HEK293 (cell line): ENCODE results near the gene HDHD5.

Source experiments
- ATF2 ChIP-seq: fragments of 450-650 bp; formaldehyde crosslinking; IDR thresholded peaks from 2 replicates; pipeline ENCODE4 v1.5.1; 2016; ENCODE audit warnings: missing biosample characterization, missing genetic modification characterization, low read depth
- EGR2 ChIP-seq: fragments of 450-650 bp; formaldehyde crosslinking; IDR thresholded peaks from 2 replicates; pipeline ENCODE4 v1.5.1; 2016; ENCODE audit warnings: low read depth, missing biosample characterization, missing genetic modification characterization
- GLIS1 ChIP-seq: fragments of 450-650 bp; formaldehyde crosslinking; IDR thresholded peaks from 2 replicates; pipeline ENCODE4 v1.5.1; 2016; ENCODE audit warnings: missing biosample characterization, missing genetic modification characterization
- GLIS2 ChIP-seq: fragments of 450-650 bp; formaldehyde crosslinking; IDR thresholded peaks from 2 replicates; pipeline ENCODE4 v1.5.1; 2016; ENCODE audit warnings: missing biosample characterization, missing genetic modification characterization
- HOXD13 ChIP-seq: sonication (generic); formaldehyde crosslinking; IDR thresholded peaks from 2 replicates; pipeline ENCODE4 v1.8.0; 2022; ENCODE audit warnings: missing genetic modification reagents, borderline replicate concordance
- IKZF3 ChIP-seq: fragments of 450-650 bp; IDR thresholded peaks from 2 replicates; pipeline ENCODE4 v1.5.0; 2018; ENCODE audit warnings: missing biosample characterization, mild to moderate bottlenecking, missing genetic modification characterization, moderate library complexity
- PRDM10 ChIP-seq: fragments of 450-650 bp; formaldehyde crosslinking; IDR thresholded peaks from 2 replicates; pipeline ENCODE4 v1.5.1; 2016; ENCODE audit warnings: missing biosample characterization, missing genetic modification characterization
- SCRT2 ChIP-seq: fragments of 450-650 bp; formaldehyde crosslinking; IDR thresholded peaks from 2 replicates; pipeline ENCODE4 v1.5.1; 2016; ENCODE audit warnings: missing biosample characterization, missing genetic modification characterization
- YY1 ChIP-seq: fragments of 450-650 bp; formaldehyde crosslinking; IDR thresholded peaks from 2 replicates; pipeline ENCODE4 v1.5.1; 2018; ENCODE audit warnings: missing biosample characterization, missing genetic modification characterization
- ZBTB20 ChIP-seq: fragments of 450-650 bp; formaldehyde crosslinking; IDR thresholded peaks from 2 replicates; pipeline ENCODE4 v1.5.1; 2016; ENCODE audit warnings: missing biosample characterization, missing genetic modification characterization
- ZBTB8A ChIP-seq: fragments of 450-650 bp; formaldehyde crosslinking; IDR thresholded peaks from 2 replicates; pipeline ENCODE4 v1.5.1; 2016; ENCODE audit warnings: missing biosample characterization, missing genetic modification characterization
- ZEB2 ChIP-seq: fragments of 450-650 bp; formaldehyde crosslinking; IDR thresholded peaks from 2 replicates; pipeline ENCODE4 v1.5.1; 2016; ENCODE audit warnings: missing biosample characterization, missing genetic modification characterization
- ZFP41 ChIP-seq: fragments of 450-650 bp; formaldehyde crosslinking; IDR thresholded peaks from 2 replicates; pipeline ENCODE4 v1.5.1; 2016; ENCODE audit warnings: missing biosample characterization, missing genetic modification characterization, borderline replicate concordance
- ZNF10 ChIP-seq: fragments of 450-650 bp; formaldehyde crosslinking; IDR thresholded peaks from 2 replicates; pipeline ENCODE4 v1.5.1; 2017; ENCODE audit warnings: missing biosample characterization, missing genetic modification characterization
- ZNF155 ChIP-seq: fragments of 450-650 bp; formaldehyde crosslinking; IDR thresholded peaks from 2 replicates; pipeline ENCODE4 v1.5.1; 2016; ENCODE audit warnings: missing biosample characterization, missing genetic modification characterization
- ZNF16 ChIP-seq: fragments of 450-650 bp; formaldehyde crosslinking; IDR thresholded peaks from 2 replicates; pipeline ENCODE4 v1.5.1; 2016; ENCODE audit warnings: low read depth, missing biosample characterization, missing genetic modification characterization
- ZNF23 ChIP-seq: fragments of 450-650 bp; formaldehyde crosslinking; IDR thresholded peaks from 2 replicates; pipeline ENCODE4 v1.5.1; 2016; ENCODE audit warnings: missing biosample characterization, missing genetic modification characterization, borderline replicate concordance
- ZNF239 ChIP-seq: fragments of 450-650 bp; formaldehyde crosslinking; IDR thresholded peaks from 2 replicates; pipeline ENCODE4 v1.5.1; 2016; ENCODE audit warnings: missing biosample characterization, missing genetic modification characterization
- ZNF311 ChIP-seq: fragments of 450-650 bp; formaldehyde crosslinking; IDR thresholded peaks from 2 replicates; pipeline ENCODE4 v1.5.1; 2017; ENCODE audit warnings: missing biosample characterization, missing genetic modification characterization, borderline replicate concordance
- ZNF624 ChIP-seq: fragments of 450-650 bp; formaldehyde crosslinking; IDR thresholded peaks from 2 replicates; pipeline ENCODE4 v1.5.1; 2017; ENCODE audit warnings: missing biosample characterization, missing genetic modification characterization
- ZNF658 ChIP-seq: fragments of 450-650 bp; formaldehyde crosslinking; IDR thresholded peaks from 2 replicates; pipeline ENCODE4; 2016; ENCODE audit warnings: missing biosample characterization, missing genetic modification characterization
- ZNF704 ChIP-seq: fragments of 450-650 bp; formaldehyde crosslinking; IDR thresholded peaks from 2 replicates; pipeline ENCODE4 v1.5.1; 2016; ENCODE audit warnings: missing biosample characterization, missing genetic modification characterization
- ZSCAN23 ChIP-seq: fragments of 450-650 bp; formaldehyde crosslinking; IDR thresholded peaks from 2 replicates; pipeline ENCODE4 v1.5.1; 2016; ENCODE audit warnings: missing biosample characterization, missing genetic modification characterization
- TF ChIP-seq, protein P1 (sequence below): fragments of 450-650 bp; formaldehyde crosslinking; IDR thresholded peaks from 2 replicates; pipeline ENCODE4 v1.5.1; 2016; ENCODE audit warnings: missing biosample characterization, missing genetic modification characterization
- TF ChIP-seq, protein P2 (sequence below): fragments of 450-650 bp; formaldehyde crosslinking; IDR thresholded peaks from 2 replicates; pipeline ENCODE4; 2016; ENCODE audit warnings: missing biosample characterization, missing genetic modification characterization

Gene HDHD5

DNA sequence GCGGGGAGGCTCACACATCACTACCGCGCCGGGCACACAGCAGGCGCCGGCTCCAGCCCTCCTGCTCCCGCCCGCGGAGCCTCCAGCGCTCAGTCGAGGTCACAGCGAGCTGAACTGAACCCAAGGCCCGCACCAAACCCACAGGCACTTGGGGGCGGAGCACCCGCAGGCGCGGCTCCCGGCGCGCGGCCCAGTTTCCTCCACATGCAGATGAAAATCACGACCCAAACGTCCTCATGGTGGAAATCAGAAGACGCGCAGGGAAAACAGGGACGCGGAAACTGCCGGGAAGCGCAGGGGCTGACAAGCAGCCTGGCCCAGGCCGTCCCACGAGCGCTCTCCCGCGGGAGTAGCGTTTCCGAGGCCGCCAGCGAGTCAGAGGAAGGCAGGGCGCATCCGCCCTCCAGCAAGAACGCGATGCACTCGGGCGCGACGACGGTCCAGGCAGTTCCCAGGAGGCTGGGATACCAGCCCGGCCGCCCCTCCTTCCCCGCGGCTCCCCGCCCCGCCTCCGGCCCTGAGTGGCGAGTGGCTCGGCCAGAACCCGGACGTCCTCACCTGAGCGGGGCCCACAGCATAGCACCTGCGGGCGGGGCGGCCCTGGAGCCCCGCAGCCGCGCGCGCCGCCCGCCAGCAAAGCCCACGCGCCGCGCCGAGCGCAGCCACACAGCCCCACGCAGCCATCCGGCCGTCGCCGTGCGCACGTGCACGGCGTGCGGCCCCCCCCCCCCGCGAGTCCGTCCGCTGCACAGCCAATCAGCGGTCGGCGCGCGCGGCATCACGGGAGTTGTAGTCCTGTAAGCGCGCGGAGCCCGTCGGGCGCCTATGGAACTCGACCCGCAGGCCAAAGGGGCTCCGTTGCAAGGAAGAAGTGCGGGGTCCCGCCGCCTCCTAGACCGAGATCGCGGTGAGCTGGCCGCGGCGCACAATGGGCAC lies at the start of gene HDHD5 (continued):
- peak; percentile 83 for TF ChIP-seq ZEB2 (tag by site-specific recombination)
- TF ChIP-seq ZBTB8A (tag by site-specific recombination) = peak; percentile 93
- peak; percentile 90 for TF ChIP-seq PRDM10
- TF ChIP-seq, protein P1, sequence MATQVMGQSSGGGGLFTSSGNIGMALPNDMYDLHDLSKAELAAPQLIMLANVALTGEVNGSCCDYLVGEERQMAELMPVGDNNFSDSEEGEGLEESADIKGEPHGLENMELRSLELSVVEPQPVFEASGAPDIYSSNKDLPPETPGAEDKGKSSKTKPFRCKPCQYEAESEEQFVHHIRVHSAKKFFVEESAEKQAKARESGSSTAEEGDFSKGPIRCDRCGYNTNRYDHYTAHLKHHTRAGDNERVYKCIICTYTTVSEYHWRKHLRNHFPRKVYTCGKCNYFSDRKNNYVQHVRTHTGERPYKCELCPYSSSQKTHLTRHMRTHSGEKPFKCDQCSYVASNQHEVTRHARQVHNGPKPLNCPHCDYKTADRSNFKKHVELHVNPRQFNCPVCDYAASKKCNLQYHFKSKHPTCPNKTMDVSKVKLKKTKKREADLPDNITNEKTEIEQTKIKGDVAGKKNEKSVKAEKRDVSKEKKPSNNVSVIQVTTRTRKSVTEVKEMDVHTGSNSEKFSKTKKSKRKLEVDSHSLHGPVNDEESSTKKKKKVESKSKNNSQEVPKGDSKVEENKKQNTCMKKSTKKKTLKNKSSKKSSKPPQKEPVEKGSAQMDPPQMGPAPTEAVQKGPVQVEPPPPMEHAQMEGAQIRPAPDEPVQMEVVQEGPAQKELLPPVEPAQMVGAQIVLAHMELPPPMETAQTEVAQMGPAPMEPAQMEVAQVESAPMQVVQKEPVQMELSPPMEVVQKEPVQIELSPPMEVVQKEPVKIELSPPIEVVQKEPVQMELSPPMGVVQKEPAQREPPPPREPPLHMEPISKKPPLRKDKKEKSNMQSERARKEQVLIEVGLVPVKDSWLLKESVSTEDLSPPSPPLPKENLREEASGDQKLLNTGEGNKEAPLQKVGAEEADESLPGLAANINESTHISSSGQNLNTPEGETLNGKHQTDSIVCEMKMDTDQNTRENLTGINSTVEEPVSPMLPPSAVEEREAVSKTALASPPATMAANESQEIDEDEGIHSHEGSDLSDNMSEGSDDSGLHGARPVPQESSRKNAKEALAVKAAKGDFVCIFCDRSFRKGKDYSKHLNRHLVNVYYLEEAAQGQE = no peak
- no peak for TF ChIP-seq ZSCAN23 (tag by site-specific recombination)
- peak; percentile 81; the same call in 1 of the 2 replicates for TF ChIP-seq ZBTB20 (tag by site-specific recombination)
- no peak for TF ChIP-seq ZNF155 (tag by site-specific recombination)
- no peak for TF ChIP-seq ATF2 (tag by site-specific recombination)
- TF ChIP-seq GLIS1 (tag by site-specific recombination) = peak; percentile 58
- no peak for TF ChIP-seq ZNF704 (tag by site-specific recombination)
- no peak for TF ChIP-seq ZNF239 (tag by site-specific recombination)
- TF ChIP-seq EGR2 (tag by site-specific recombination) = peak; percentile 41; the same call in 1 of the 2 replicates
- no peak for TF ChIP-seq ZNF658 (tag by site-specific recombination)
- no peak for TF ChIP-seq ZFP41
- TF ChIP-seq ZNF16 (tag by site-specific recombination) = no peak
- no peak for TF ChIP-seq ZNF23
- peak; percentile 41; the same call in 1 of the 2 replicates for TF ChIP-seq YY1
- peak; percentile 17; the same call in 1 of the 2 replicates for TF ChIP-seq ZNF10 (tag by site-specific recombination)
- TF ChIP-seq, protein P2, sequence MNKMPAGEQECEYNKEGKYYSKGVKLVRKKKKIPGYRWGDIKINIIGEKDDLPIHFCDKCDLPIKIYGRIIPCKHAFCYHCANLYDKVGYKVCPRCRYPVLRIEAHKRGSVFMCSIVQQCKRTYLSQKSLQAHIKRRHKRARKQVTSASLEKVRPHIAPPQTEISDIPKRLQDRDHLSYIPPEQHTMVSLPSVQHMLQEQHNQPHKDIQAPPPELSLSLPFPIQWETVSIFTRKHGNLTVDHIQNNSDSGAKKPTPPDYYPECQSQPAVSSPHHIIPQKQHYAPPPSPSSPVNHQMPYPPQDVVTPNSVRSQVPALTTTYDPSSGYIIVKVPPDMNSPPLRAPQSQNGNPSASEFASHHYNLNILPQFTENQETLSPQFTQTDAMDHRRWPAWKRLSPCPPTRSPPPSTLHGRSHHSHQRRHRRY (tag by site-specific recombination) = no peak
- TF ChIP-seq GLIS2 (tag by site-specific recombination) = peak; percentile 87
- TF ChIP-seq ZNF311 (tag by site-specific recombination) = no peak
- TF ChIP-seq IKZF3 (tag by site-specific recombination) = peak; percentile 34; the same call in 1 of the 2 replicates
- no peak for TF ChIP-seq SCRT2
- TF ChIP-seq HOXD13 (CRISPR knock-in tag) = no peak
- no peak for TF ChIP-seq ZNF624 (tag by site-specific recombination)
